A673 (cell line): ENCODE results near the gene MFRP. TPM values are rescaled to one million over a fixed set of nuclear protein-coding genes. Genes with fewer than 3 reads are reported as not detected.

Experiments
- BruUV-seq: library from RNA; stranded (reverse); fragments of 400-500 nt; replicated peaks from 2 replicates; lab custom pipeline; 2021; lab: Mats Ljungman, UMichigan
- CTCF ChIA-PET: fragments of 300-600 bp; sonication (Branson Sonifier 250); formaldehyde crosslinking; loops from one replicate; lab custom pipeline; 2022; ENCODE audit warnings: antibody characterized with exemption; lab: Charles Lee
- POLR2A ChIA-PET: fragments of 300-600 bp; sonication (Branson Sonifier 250); formaldehyde crosslinking; loops from one replicate; lab custom pipeline; 2022; ENCODE audit warnings: antibody characterized with exemption; ENCODE audit not compliant: low non-redundant PET; lab: Charles Lee
- DNase-seq: peaks from one replicate; pipeline ENCODE4 v3.0.0-alpha.2; 2015; ENCODE audit warnings: low spot score
- H3K27ac ChIP-seq: fragments of 200-600 bp; sonication (generic); 2 replicates; pipeline ENCODE4 v1.5.1; 2016; ENCODE audit warnings: mixed run types, low read depth, mild to moderate bottlenecking, mixed read lengths, antibody characterized with exemption, low read length; ENCODE audit not compliant: poor library complexity, severe bottlenecking
- H3K27me3 ChIP-seq: fragments of 200-600 bp; sonication (generic); replicated peaks from 2 replicates; pipeline ENCODE4 v1.6.1; 2017; ENCODE audit warnings: mixed run types, low read depth, mild to moderate bottlenecking, mixed read lengths, antibody characterized with exemption, low read length; ENCODE audit not compliant: insufficient read depth, poor library complexity
- H3K36me3 ChIP-seq: fragments of 200-600 bp; sonication (generic); 2 replicates; pipeline ENCODE4 v1.6.1; 2016; ENCODE audit warnings: mixed run types, mild to moderate bottlenecking, mixed read lengths, antibody characterized with exemption, low read length; ENCODE audit not compliant: insufficient read depth, poor library complexity, severe bottlenecking
- H3K4me1 ChIP-seq: fragments of 200-600 bp; sonication (generic); 2 replicates; pipeline ENCODE4 v1.6.1; 2017; ENCODE audit warnings: mixed run types, mild to moderate bottlenecking, mixed read lengths, antibody characterized with exemption, low read length; ENCODE audit not compliant: insufficient read depth, poor library complexity, severe bottlenecking
- H3K4me3 ChIP-seq: fragments of 200-600 bp; sonication (generic); 2 replicates; pipeline ENCODE4 v1.5.1; 2016; ENCODE audit warnings: low read depth, mixed run types, mild to moderate bottlenecking, mixed read lengths, low read length; ENCODE audit not compliant: poor library complexity, severe bottlenecking
- H3K9me3 ChIP-seq: fragments of 200-600 bp; sonication (generic); 2 replicates; pipeline ENCODE4 v1.6.1; 2016; ENCODE audit warnings: mixed run types, low read depth, mild to moderate bottlenecking, mixed read lengths, antibody characterized with exemption, low read length; ENCODE audit not compliant: poor library complexity, severe bottlenecking
- CTCF ChIP-seq: fragments of 300-800, 200-600 bp; sonication (generic); conservative IDR thresholded peaks from 2 replicates; pipeline ENCODE4 v1.5.1; 2017; ENCODE audit warnings: low read depth, mild to moderate bottlenecking, antibody characterized with exemption, low read length, moderate library complexity, mixed read lengths
- EZH2 ChIP-seq: fragments of 200-600 bp; sonication (generic); IDR thresholded peaks from 2 replicates; pipeline ENCODE4 v1.6.1; 2017; ENCODE audit warnings: borderline replicate concordance, low read depth, mild to moderate bottlenecking, mixed read lengths, antibody characterized with exemption, low read length; ENCODE audit not compliant: poor library complexity, severe bottlenecking
- intact Hi-C: fragments of 100-400 bp; cut with micrococcal nuclease; formaldehyde crosslinking; loops from one replicate; pipeline ENCODE4 v1.10.0; 2022; ENCODE audit not compliant: unreplicated experiment
- total RNA-seq: library from RNA; stranded (reverse); gene quantifications from 2 replicates; pipeline ENCODE4 v1.2.3, GENCODE V29; 2021

Gene MFRP
- total RNA-seq, 1 experiment from 2014 or later, result not detected

DNA sequence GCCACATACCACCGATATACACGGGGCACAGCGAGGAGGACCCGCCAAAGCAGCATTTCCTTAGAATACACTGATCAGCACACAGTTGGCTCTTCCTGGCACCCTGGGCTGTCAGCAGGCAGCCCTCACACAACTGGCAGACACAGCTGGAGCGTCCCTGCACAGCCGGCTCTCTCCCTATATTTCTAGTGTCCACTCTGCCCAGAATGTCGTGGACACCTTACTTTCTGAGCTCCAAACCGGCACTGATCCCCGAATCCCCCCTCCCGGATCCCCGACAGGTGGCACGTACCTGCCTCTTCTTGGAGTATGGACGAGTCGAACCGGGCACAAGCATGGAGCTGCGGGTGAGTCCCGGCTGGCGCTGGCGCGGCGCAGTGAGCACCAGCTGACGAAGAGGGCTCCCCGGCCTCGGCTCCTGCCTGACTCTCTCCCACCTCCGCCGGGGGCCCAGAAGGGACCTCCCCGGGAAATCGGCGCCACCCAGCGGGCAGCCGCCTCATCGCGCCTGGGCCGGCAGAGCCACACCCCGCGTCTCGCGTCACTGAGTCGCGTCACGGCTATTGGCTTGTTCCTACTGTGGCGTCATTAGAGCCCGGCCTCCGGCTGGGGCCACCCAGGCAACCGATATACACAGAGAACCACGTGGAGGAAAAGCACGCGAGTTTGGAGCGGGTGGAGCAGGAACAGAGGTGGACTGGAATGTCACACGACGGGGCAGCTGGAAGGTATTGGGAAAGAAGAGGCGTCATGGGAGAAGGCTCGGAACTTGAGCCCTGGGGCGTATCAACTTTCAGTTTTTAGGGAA, 34.9 kb upstream of the MFRP start, which contains the start of gene USP2:
USP2 (minus strand) TSS at position 510 of the 808 bp plus-strand sequence. CDS start 8,210 bp downstream, outside the sequence.
- BruUV-seq, result no TSS peak
- no peaks in the 10 kb centered on the region for H3K9me3 ChIP-seq
- TF ChIP-seq EZH2 (no peak), CTCF (peak; percentile 100)
- H3K27ac ChIP-seq, result peak within 1 kb of the TSS; percentile 44
- peak within 1 kb of the TSS; percentile 53 for H3K4me3 ChIP-seq
- no peaks in the 10 kb centered on the region for H3K36me3 ChIP-seq
- peak; percentile 98 for DNase-seq
- intact Hi-C loops, result loop anchor here (2.0 to 5.0 kb wide), 2 partner anchors 44 to 93 kb away; no protein-coding TSS in a partner anchor
- no peaks in the 10 kb centered on the region for H3K27me3 ChIP-seq
- H3K4me1 ChIP-seq, result peaks cover 6% of the 10 kb centered on the region
- CTCF ChIA-PET, result interaction anchor here (0.6 to 1.7 kb wide), 8 partner anchors 9 to 366 kb away, joined by 3 to 29 read pairs (median 4); partner anchors contain the start of gene C1QTNF5
- POLR2A ChIA-PET, result no interaction called here

DNA sequence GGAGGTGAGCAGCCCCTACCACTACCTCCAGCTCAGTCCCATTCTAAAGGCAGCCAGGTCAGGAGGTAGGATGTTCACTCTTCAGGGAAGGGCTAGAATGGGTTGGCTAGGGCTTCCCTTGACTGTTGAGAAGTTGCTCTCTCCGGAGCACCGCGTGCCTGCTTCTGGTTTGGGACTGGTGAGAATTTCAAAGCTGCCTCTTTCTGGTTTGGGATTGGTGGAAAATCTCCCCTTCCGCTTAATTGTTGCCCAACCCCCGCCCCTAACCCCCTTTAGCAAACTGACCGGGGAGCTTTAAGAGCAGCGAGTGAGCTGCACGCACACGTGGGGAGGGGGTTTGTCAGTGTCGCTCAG, 34.3 kb upstream of the MFRP start:
- Histone ChIP-seq H3K4me3 (peak overlapping the region; percentile 53), H3K4me1 (peaks cover 6% of the 10 kb centered on the region), H3K27me3 (no peaks in the 10 kb centered on the region), H3K9me3 (no peaks in the 10 kb centered on the region), H3K36me3 (no peaks in the 10 kb centered on the region), H3K27ac (peak overlapping the region; percentile 44)
- no TSS peak for BruUV-seq
- POLR2A ChIA-PET, result no interaction called here
- CTCF ChIA-PET, result interaction anchor here (0.6 to 1.7 kb wide), 9 partner anchors 9 to 365 kb away, joined by 3 to 29 read pairs (median 4); partner anchors contain the start of genes C1QTNF5 and CBL
- peak; percentile 55 for DNase-seq
- TF ChIP-seq EZH2 (no peak), CTCF (no peak)
- intact Hi-C loops, result loop anchor here (2.0 to 5.0 kb wide), 2 partner anchors 44 to 94 kb away; no protein-coding TSS in a partner anchor

GRCh38 chr11:119380160-119380826, 33.8 kb upstream of the MFRP start:
- TF ChIP-seq CTCF (no peak), EZH2 (no peak)
- peak overlapping the region; percentile 53 for H3K4me3 ChIP-seq
- peaks cover 6% of the 10 kb centered on the region for H3K4me1 ChIP-seq
- H3K9me3 ChIP-seq, result no peaks in the 10 kb centered on the region
- no peak overlapping the region for H3K27ac ChIP-seq
- no peaks in the 10 kb centered on the region for H3K27me3 ChIP-seq
- ChIA-PET POLR2A (no interaction called here), CTCF (interaction anchor here (1.0 to 1.8 kb wide), 5 partner anchors 24 to 174 kb away, joined by 3 to 17 read pairs (median 5); partner anchors contain the start of genes C1QTNF5 and CBL)
- no peak for DNase-seq
- no peaks in the 10 kb centered on the region for H3K36me3 ChIP-seq
- intact Hi-C loops, result loop anchor here (2.0 to 5.0 kb wide), 2 partner anchors 43 to 95 kb away; no protein-coding TSS in a partner anchor
- BruUV-seq, result no TSS peak
